GM06990 (cell line): ENCODE results near the gene PLAAT1.

Source experiments
- DNase-seq: peaks from one replicate; pipeline ENCODE4 v3.0.0-alpha.2; 2011; ENCODE audit not compliant: insufficient read length; ENCODE audit errors: extremely low read depth
- H3K27me3 ChIP-seq: replicated peaks from 2 replicates; pipeline ENCODE4 v1.6.0; 2011; ENCODE audit warnings: low read length; ENCODE audit not compliant: control insufficient read depth, insufficient read depth
- H3K36me3 ChIP-seq: 2 replicates; pipeline ENCODE4 v1.5.1; 2011; ENCODE audit warnings: low read length; ENCODE audit not compliant: control insufficient read depth, insufficient read depth
- H3K4me3 ChIP-seq: replicated peaks from 2 replicates; pipeline ENCODE4 v1.5.1; 2011; ENCODE audit warnings: low read depth, mild to moderate bottlenecking, control low read depth, low read length
- CTCF ChIP-seq: IDR thresholded peaks from 2 replicates; pipeline ENCODE4 v1.5.1; 2011; ENCODE audit warnings: low read length, control low read depth, mild to moderate bottlenecking, inconsistent platforms; ENCODE audit not compliant: insufficient read depth, poor library complexity, severe bottlenecking

The PLAAT1 gene

GRCh38 chr3:193211173-193211572 lies 29.8 kb upstream of the PLAAT1 start:
- DNase-seq = no peak
- Histone ChIP-seq H3K27me3 (no peaks in the 10 kb centered on the region), H3K4me3 (no peak overlapping the region), H3K36me3 (no peaks in the 10 kb centered on the region)
- TF ChIP-seq CTCF = no peak

GRCh38 chr3:193211984-193212383 lies 29.0 kb upstream of the PLAAT1 start:
- no peaks in the 10 kb centered on the region for H3K27me3 ChIP-seq
- DNase-seq = no peak
- H3K4me3 ChIP-seq = no peak overlapping the region
- H3K36me3 ChIP-seq = no peaks in the 10 kb centered on the region
- TF ChIP-seq CTCF = no peak

- H3K4me3 ChIP-seq = no peak overlapping the region
These were observed 28.2 kb upstream of the PLAAT1 start for GRCh38 chr3:193212844-193213243.

GRCh38 chr3:193214445-193214844 lies 26.6 kb upstream of the PLAAT1 start:
- DNase-seq = no peak
- H3K4me3 ChIP-seq = no peak overlapping the region
- no peaks in the 10 kb centered on the region for H3K27me3 ChIP-seq
- no peak for TF ChIP-seq CTCF
- no peaks in the 10 kb centered on the region for H3K36me3 ChIP-seq

More at GRCh38 chr3:193212844-193213243, 28.2 kb upstream of the PLAAT1 start:
- no peak for DNase-seq
- TF ChIP-seq CTCF = no peak
- no peaks in the 10 kb centered on the region for H3K27me3 ChIP-seq
- no peaks in the 10 kb centered on the region for H3K36me3 ChIP-seq

GRCh38 chr3:193225302-193226125 lies 15.5 kb upstream of the PLAAT1 start:
- Histone ChIP-seq H3K27me3 (no peaks in the 10 kb centered on the region), H3K36me3 (no peaks in the 10 kb centered on the region), H3K4me3 (no peak overlapping the region)
- TF ChIP-seq CTCF = no peak
- DNase-seq = no peak

GRCh38 chr3:193228206-193228605 lies 12.8 kb upstream of the PLAAT1 start:
- Histone ChIP-seq H3K36me3 (no peaks in the 10 kb centered on the region), H3K27me3 (no peaks in the 10 kb centered on the region), H3K4me3 (no peak overlapping the region)
- no peak for DNase-seq
- no peak for TF ChIP-seq CTCF
